IPS-NIHi7 (cell line): ENCODE results near the gene LIF.

ENCODE experiments used
- DNase-seq: peaks from one replicate; pipeline ENCODE4 v3.0.0; 2012; ENCODE audit warnings: mixed read lengths; ENCODE audit errors: extremely low spot score

LIF gene

GRCh38 chr22:30263883-30264282 is 17.3 kb upstream of the LIF start:
- no peak for DNase-seq

- peak; percentile 83 for DNase-seq
Measured at GRCh38 chr22:30262917-30263741, 16.6 kb upstream of the LIF start.

- DNase-seq: no peak
Measured at GRCh38 chr22:30262112-30262511, 15.6 kb upstream of the LIF start.

- DNase-seq: no peak
Measured at GRCh38 chr22:30261134-30261533, 14.6 kb upstream of the LIF start.

GRCh38 chr22:30260682-30261081 is 14.1 kb upstream of the LIF start:
- no peak for DNase-seq

GRCh38 chr22:30260276-30260675 is 13.7 kb upstream of the LIF start:
- no peak for DNase-seq

- DNase-seq: no peak
Measured at GRCh38 chr22:30254314-30254713, 7.8 kb upstream of the LIF start.

- DNase-seq: no peak
Measured at GRCh38 chr22:30253205-30253852, 6.8 kb upstream of the LIF start.

GRCh38 chr22:30252411-30253204 is 6.0 kb upstream of the LIF start:
- DNase-seq: no peak

GRCh38 chr22:30251711-30252110 is 5.2 kb upstream of the LIF start:
- DNase-seq: no peak

- DNase-seq: no peak
Measured at GRCh38 chr22:30250661-30251267, 4.2 kb upstream of the LIF start.

GRCh38 chr22:30250039-30250565 is 3.5 kb upstream of the LIF start:
- no peak for DNase-seq

- no peak for DNase-seq
Measured at GRCh38 chr22:30249049-30250038, 2.8 kb upstream of the LIF start.

- no peak for DNase-seq
Measured at GRCh38 chr22:30248484-30248883, 1.9 kb upstream of the LIF start.

- DNase-seq: no peak
Measured at GRCh38 chr22:30247974-30248373, 1.4 kb upstream of the LIF start.

- no peak for DNase-seq
Measured at GRCh38 chr22:30247561-30247960, 1.0 kb upstream of the LIF start.

- no peak for DNase-seq
Measured at GRCh38 chr22:30246814-30247376, 336 bp upstream of the LIF start.

GRCh38 chr22:30245181-30245984 is 1.2 kb downstream of the LIF start:
- peak; percentile 69 for DNase-seq

GRCh38 chr22:30244641-30245040 is 1.9 kb downstream of the LIF start:
- DNase-seq: no peak
